ENCODE measurements around the gene FRMPD1. TPM values are rescaled to one million over a fixed set of nuclear protein-coding genes. Genes with fewer than 3 reads are reported as not detected.
A peak's percentile ranks its signal among the peaks of the same experiment; 100 is the strongest.

The FRMPD1 gene
- total RNA-seq, 3 donors from 2014 or later, result 0.03 TPM; not detected in 2

DNA sequence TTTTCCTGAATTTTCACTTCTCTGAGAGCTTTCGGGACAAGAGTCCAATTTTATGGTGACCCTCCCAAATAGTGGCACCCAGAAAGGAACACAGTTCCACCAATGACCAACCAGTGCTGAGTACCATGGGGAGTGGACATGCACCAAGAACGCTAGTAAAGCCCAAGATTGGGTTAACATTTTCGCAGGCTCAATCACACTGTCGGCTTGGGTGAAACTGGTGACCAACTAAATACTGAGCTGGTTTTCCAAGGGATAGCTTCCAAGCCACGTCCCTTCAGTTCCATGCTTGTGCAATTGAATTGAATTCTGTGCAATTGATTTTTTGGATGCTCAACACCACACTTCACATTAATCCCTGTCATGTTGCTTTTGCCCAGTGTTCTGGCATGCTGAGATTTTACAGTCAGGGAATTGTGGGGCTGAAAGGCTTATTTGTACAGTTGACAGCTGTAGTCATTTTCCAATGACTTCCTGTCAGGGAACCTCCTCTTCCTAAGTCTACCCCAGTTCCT, 65.3 kb downstream of the FRMPD1 start:
- DNase-seq (no peak), ATAC-seq (no peak)
- H3K4me1 Mint-ChIP-seq (ENCODE audit: low read depth), result no peaks in the 10 kb centered on the region
- H3K27me3 Mint-ChIP-seq (ENCODE audit: low read depth), result peaks cover 9% of the 10 kb centered on the region
- no peaks in the 10 kb centered on the region for H3K9me3 Mint-ChIP-seq
- H3K36me3 Mint-ChIP-seq (ENCODE audit: insufficient read depth), result no peaks in the 10 kb centered on the region
- H3K4me3 Mint-ChIP-seq, result no peak overlapping the region

DNA sequence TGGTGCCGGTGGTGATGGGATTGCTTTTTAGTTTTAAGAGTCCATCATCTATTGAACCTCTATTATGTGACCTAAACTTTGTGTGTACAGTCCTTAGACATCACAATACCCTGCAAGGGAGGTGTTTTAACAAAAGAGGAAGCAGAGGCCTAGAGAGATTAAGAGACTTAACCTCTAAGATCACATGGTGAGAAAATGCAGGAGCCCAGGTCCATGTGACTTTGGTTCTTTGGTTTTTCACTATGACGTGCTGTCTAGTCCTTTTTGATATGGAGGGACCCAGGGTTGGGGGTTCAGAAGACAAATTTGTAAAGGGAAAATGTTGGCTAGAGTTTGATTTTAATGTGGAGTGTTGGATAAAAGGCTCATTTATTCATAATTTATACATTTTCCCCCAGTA, 68.8 kb downstream of the FRMPD1 start:
- Mint-ChIP-seq H3K4me3 (no peak overlapping the region), H3K36me3 (ENCODE audit: insufficient read depth) (no peaks in the 10 kb centered on the region), H3K9me3 (no peaks in the 10 kb centered on the region), H3K27me3 (ENCODE audit: low read depth) (peaks cover 6% of the 10 kb centered on the region), H3K4me1 (ENCODE audit: low read depth) (no peaks in the 10 kb centered on the region)
- DNase-seq (no peak), ATAC-seq (no peak)

DNA sequence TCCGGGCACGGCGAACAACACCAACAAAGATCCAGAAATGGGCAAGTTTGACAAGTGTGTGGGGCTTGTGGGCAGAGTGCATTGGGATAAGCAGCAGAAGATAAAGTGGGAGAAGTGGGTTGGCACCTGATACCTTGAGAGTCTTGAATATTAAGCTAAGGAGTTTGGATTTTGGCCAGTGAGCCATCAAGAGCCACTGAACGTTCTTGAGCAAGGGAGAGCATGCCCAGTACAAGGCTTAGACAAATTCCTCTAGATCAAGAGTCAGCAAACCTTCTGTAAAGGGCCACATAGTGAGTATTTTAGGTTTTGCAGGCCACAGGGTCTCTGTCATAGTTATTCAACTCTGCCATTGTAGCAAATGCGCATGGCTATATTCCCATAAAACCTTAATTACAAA, 76.3 kb downstream of the FRMPD1 start:
- Mint-ChIP-seq H3K36me3 (ENCODE audit: insufficient read depth) (no peaks in the 10 kb centered on the region), H3K9me3 (no peaks in the 10 kb centered on the region), H3K4me1 (ENCODE audit: low read depth) (no peaks in the 10 kb centered on the region), H3K4me3 (no peak overlapping the region), H3K27me3 (ENCODE audit: low read depth) (peaks cover 9% of the 10 kb centered on the region)
- DNase-seq (no peak), ATAC-seq (no peak)

DNA sequence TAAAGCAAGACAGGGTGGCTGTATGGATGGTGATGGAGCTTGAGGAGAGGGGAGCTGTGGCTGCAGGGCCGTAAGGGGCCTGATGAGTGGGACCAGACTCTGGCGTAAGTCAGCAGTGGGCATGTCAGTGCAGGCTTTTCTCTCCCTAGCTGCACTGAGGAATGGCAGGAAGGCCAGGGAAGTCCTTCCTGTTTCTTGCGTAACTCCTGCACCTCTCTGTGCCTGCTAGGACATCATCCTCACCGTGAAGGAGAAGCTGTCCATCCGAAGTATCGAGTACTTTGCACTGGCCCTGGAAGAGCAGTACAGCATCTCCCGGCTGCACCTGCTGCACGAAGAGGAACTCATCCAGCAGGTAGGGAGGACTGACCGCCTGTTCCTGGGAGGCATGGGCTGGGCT, 78.7 kb downstream of the FRMPD1 start:
- no peaks in the 10 kb centered on the region for H3K36me3 Mint-ChIP-seq (ENCODE audit: insufficient read depth)
- ATAC-seq (no peak), DNase-seq (no peak)
- H3K9me3 Mint-ChIP-seq, result no peaks in the 10 kb centered on the region
- peaks cover 8% of the 10 kb centered on the region for H3K27me3 Mint-ChIP-seq (ENCODE audit: low read depth)
- no peak overlapping the region for H3K4me3 Mint-ChIP-seq
- H3K4me1 Mint-ChIP-seq (ENCODE audit: low read depth), result no peaks in the 10 kb centered on the region

DNA sequence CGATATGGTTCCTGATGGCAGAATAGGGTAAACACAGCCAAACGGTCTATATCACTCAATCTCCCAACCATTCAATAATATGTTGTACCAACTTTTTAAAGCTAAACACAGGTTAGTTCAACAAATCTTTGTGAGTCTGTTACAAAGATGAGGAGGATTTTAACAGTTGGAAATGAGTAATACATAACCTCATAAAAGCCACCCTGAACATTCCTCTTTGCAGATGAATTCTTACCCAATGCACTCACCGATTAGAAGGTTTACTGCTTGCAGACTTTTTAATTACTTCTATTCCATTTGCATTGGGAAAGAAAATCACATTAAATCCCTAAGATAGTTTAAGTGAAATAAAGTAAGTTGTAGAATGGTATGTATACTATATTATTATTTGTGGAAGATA, 79.5 kb downstream of the FRMPD1 start:
- DNase-seq, result no peak
- ATAC-seq, result no peak
- H3K27me3 Mint-ChIP-seq (ENCODE audit: low read depth), result peaks cover 8% of the 10 kb centered on the region
- no peaks in the 10 kb centered on the region for H3K4me1 Mint-ChIP-seq (ENCODE audit: low read depth)
- no peaks in the 10 kb centered on the region for H3K36me3 Mint-ChIP-seq (ENCODE audit: insufficient read depth)
- no peaks in the 10 kb centered on the region for H3K9me3 Mint-ChIP-seq
- no peak overlapping the region for H3K4me3 Mint-ChIP-seq

DNA sequence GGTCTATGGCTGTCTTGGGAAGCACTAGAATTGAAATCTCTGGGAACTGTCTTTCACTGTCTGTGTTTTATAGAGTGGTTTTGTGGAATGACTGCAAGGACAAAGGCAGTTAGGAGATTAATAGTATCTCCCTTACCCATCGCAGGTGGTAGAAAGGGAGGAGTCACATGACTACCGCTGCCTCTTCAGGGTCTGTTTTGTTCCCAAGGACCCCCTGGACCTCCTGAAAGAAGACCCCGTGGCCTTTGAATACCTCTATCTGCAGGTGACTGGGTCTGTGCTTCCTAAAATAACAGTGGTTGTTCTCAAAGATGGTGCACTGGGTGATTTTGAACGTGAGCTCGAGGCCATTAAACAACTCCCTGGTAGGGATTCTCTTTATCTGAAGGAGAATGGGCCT, 80.1 kb downstream of the FRMPD1 start:
- DNase-seq (no peak), ATAC-seq (no peak)
- Mint-ChIP-seq H3K36me3 (ENCODE audit: insufficient read depth) (no peaks in the 10 kb centered on the region), H3K4me1 (ENCODE audit: low read depth) (no peaks in the 10 kb centered on the region), H3K27me3 (ENCODE audit: low read depth) (peaks cover 8% of the 10 kb centered on the region), H3K4me3 (no peak overlapping the region), H3K9me3 (no peaks in the 10 kb centered on the region)

DNA sequence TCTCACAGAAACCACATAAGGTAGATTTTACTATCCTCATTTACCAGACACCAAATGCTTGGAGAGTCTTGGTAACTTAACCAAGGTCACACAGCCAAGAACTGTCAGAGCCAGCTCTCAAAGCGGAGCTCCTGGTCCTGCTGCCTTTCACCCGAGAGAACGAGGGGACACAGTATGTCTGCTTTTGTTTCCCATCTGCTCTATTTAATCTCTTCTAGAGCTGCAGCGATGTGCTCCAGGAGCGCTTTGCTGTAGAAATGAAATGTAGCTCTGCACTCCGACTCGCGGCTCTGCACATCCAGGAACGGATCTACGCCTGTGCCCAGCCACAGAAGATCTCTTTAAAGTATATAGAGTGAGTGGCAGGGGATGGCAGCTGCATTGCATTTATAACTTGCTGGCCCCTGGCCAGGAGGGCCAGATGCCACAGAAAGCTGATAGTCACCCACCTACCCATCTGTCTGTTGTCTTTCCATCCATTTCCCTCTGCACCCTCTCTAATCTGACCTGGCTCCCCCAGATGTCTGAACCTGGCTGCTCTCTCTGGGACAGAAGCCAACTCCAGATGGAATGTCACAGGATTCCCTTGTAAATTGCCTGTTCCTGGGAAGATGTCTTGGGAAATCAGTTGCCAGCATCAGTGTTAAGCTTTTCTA, 81.5 kb downstream of the FRMPD1 start:
- Mint-ChIP-seq H3K4me1 (ENCODE audit: low read depth) (no peaks in the 10 kb centered on the region), H3K36me3 (ENCODE audit: insufficient read depth) (no peaks in the 10 kb centered on the region), H3K9me3 (no peaks in the 10 kb centered on the region), H3K4me3 (no peak overlapping the region), H3K27me3 (ENCODE audit: low read depth) (peaks cover 8% of the 10 kb centered on the region)
- no peak for ATAC-seq
- DNase-seq, result no peak

DNA sequence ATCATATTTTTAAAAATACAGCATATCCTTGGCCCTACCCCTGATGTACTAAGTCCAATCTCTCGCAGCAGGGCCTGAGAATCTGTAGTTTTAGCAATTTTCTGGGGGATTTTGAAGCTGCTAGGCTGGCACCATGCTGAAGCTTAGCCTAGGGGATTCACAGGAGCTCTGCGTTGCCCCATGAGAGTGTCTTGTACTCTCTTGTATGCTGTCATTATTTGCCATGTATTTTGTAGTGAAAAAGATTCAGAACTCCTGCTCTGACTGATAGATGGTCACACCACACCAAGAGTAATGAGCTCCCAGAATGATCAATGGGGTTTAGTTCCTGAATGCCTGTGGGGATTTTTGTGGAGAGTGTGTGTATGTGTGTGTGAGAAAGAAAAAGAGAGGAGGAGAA, 82.2 kb downstream of the FRMPD1 start:
- DNase-seq, result no peak
- Mint-ChIP-seq H3K27me3 (ENCODE audit: low read depth) (peaks cover 4% of the 10 kb centered on the region), H3K36me3 (ENCODE audit: insufficient read depth) (no peaks in the 10 kb centered on the region), H3K4me1 (ENCODE audit: low read depth) (no peaks in the 10 kb centered on the region), H3K9me3 (no peaks in the 10 kb centered on the region), H3K4me3 (no peak overlapping the region)
- no peak for ATAC-seq

DNA sequence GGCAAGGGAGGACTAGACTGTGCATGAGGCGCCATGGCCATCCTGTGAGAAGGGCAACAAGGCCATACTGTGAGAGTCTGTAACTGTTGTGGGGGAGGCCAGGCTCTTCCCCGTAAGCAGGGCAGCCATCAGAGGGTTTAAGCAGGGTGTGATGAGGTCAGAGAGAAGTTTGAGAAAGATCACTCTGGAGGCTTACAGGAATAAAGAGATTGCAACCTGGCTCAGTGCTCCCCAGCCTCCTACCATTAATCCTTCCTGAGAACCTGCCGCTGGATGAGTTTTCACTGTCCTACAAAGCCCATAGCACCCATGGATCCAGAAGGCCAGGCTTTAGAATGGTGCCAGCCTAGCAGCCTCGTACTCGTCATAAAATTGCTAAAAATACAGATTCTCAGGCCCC, 88.5 kb downstream of the FRMPD1 start:
- ATAC-seq (no peak), DNase-seq (no peak)
- Mint-ChIP-seq H3K27me3 (ENCODE audit: low read depth) (no peaks in the 10 kb centered on the region), H3K9me3 (no peaks in the 10 kb centered on the region), H3K4me1 (ENCODE audit: low read depth) (no peaks in the 10 kb centered on the region), H3K4me3 (no peak overlapping the region), H3K36me3 (ENCODE audit: insufficient read depth) (no peaks in the 10 kb centered on the region)

DNA sequence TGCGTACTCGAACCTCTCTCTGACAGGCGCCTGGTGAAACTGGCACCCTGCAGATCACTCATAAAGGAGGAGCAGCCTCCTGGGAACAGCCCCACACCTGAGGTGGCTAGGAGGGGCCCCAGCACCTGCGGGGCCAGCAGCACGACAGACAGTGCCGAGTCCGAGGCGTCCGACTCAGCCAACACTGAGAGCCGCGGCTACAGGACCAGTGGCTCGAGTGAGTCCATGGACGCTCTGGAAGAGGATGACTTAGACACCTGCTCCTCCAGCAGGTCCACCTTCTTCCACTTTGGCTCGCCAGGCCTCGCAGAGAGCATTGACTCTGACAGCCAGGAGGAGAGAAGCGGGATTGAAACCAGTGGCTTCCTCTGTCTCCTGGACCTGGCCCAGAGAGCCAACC, 89.4 kb downstream of the FRMPD1 start:
- no peak overlapping the region for H3K4me3 Mint-ChIP-seq
- no peaks in the 10 kb centered on the region for H3K9me3 Mint-ChIP-seq
- no peaks in the 10 kb centered on the region for H3K36me3 Mint-ChIP-seq (ENCODE audit: insufficient read depth)
- H3K27me3 Mint-ChIP-seq (ENCODE audit: low read depth), result no peaks in the 10 kb centered on the region
- DNase-seq, result no peak
- no peaks in the 10 kb centered on the region for H3K4me1 Mint-ChIP-seq (ENCODE audit: low read depth)
- no peak for ATAC-seq

DNA sequence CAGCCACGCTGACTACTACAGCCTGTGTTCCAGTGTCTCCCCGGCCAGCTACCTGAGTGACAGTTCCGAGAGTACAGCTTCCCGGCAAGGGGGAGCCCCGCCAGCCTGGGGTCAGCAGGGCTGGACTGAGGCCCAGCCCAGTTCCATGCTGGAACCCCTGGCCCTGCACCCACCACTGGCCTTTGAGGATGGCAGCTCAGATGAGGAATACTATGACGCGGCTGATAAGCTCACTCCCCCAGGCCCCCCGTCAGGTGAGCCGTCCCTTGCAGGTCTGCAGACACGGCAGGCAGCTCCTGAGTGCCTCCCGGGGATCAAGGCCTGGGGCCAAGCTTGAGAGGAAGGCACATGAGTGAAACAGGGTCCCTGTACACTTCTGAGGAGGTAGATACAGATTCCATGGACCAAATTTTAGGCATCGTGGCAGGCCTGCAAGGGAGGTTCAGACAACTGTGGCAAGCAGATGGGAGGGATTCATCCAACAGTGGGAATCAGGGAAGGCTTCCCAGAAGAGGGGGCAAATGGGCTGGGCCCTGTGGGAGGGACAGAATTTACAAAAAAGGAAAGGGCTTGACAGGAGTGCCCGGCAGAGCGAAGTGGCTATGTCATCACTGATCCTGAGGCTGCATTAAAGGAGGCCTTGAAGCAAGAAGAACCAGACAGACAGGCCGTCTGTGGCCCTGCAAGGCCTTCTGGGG, 90.0 kb downstream of the FRMPD1 start:
- no peak for ATAC-seq

DNA sequence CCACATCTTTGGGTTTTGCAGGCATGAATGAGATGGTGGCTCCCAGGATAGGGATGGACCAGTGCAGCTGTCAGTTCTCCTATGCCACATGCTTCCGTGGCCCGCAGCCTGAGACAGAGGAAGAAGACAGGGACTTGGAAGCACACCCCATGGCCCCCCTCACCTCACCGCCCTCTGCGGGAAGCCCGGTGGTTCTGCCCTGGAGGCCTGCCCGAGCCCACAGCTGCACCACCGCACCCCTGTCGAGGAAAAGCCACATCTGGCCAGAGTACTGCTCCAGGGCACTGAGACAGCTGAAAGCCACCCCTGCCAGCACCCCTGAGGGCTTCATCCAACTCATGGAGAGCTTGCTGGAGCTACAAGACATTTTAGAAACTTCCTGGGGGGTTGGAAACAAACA, 95.2 kb downstream of the FRMPD1 start:
- H3K4me1 Mint-ChIP-seq (ENCODE audit: low read depth), result no peaks in the 10 kb centered on the region
- no peaks in the 10 kb centered on the region for H3K9me3 Mint-ChIP-seq
- peaks cover 3% of the 10 kb centered on the region for H3K27me3 Mint-ChIP-seq (ENCODE audit: low read depth)
- H3K4me3 Mint-ChIP-seq, result no peak overlapping the region
- no peaks in the 10 kb centered on the region for H3K36me3 Mint-ChIP-seq (ENCODE audit: insufficient read depth)
- DNase-seq (no peak), ATAC-seq (no peak)

More for the DNA sequence above, 90.0 kb downstream of the FRMPD1 start:
- DNase-seq, result no peak
- Mint-ChIP-seq H3K27me3 (ENCODE audit: low read depth) (no peaks in the 10 kb centered on the region), H3K36me3 (ENCODE audit: insufficient read depth) (no peaks in the 10 kb centered on the region), H3K4me1 (ENCODE audit: low read depth) (no peaks in the 10 kb centered on the region), H3K4me3 (no peak overlapping the region), H3K9me3 (no peaks in the 10 kb centered on the region)

DNA sequence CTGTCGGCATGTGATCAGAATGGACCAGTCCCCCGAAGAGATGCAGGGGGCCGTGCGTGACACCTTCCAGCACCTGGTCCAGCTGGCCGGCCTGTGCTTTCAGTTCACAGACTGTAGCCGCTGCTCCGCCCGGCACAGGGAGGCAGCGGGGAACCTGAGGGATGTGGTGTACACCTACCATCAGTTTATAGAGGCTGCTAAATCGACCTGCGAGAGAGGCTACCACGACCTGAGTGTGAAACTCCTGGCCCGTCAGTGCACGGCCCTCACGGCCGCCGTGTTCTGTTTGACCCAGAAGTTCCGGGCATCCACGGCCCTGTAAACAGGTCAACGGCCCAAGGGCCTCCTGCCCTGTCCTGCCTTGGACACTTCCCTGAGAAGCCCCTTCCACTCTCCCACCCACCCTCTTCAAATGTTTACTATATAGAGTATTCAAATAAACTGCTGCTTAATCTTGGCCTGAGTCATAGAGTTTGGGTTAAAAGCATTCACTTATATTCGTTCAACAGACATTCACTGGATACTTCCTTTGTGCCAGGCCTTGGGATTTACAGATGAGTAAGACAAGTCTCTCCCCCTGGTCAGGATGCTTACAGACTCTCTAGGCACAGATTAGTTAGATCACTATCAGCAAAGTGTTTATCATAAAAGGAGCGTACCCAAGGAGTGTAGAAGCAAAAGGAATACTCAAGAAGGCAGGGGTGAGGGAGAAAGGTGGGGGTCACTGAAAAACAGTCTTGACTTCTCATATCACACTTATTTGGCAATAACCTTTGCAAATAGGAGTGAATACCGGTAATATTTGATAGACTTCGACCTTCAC, 95.9 kb downstream of the FRMPD1 start:
- DNase-seq, result no peak
- H3K4me1 Mint-ChIP-seq (ENCODE audit: low read depth), result no peaks in the 10 kb centered on the region
- H3K4me3 Mint-ChIP-seq, result no peak overlapping the region
- H3K27me3 Mint-ChIP-seq (ENCODE audit: low read depth), result peaks cover 3% of the 10 kb centered on the region
- ATAC-seq, result no peak
- no peaks in the 10 kb centered on the region for H3K36me3 Mint-ChIP-seq (ENCODE audit: insufficient read depth)
- H3K9me3 Mint-ChIP-seq, result no peaks in the 10 kb centered on the region

DNA sequence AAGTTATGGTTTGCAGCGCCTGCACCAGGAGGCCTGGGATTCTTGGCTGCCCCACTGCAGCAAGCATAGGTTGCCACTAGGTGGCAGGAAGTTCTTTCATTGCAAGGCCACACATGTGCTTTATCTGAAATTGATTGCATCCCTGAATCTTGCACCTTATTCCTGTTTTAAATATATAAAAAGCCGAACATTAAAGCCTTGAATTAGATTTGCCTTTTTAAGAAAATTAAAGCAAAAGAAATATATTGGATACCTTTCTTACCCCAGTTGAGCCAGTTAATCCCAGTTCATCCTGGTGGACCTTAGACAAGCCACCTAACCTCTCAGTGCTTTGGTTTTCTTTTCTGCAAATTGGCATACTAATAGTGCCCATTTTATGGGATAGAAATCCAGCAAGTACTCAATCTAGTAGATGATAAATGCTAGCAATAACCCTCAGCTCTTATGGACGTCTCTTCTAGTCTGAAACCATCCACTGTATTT, 96.6 kb downstream of the FRMPD1 start:
- peak; percentile 91 to 94 for ATAC-seq
- Mint-ChIP-seq H3K27me3 (ENCODE audit: low read depth) (peaks cover 3% of the 10 kb centered on the region), H3K4me1 (ENCODE audit: low read depth) (no peaks in the 10 kb centered on the region), H3K4me3 (no peak overlapping the region), H3K9me3 (no peaks in the 10 kb centered on the region), H3K36me3 (ENCODE audit: insufficient read depth) (no peaks in the 10 kb centered on the region)
- peak; percentile 48 for DNase-seq

All from activated T-cell treated with anti-CD3 and anti-CD28 coated beads, Interleukin-2, amount 50 U/mL, for 4 hours (primary cell).